HCT116 (cell line): ENCODE measurements around the gene NPFF. TPM values are rescaled to one million over a fixed set of nuclear protein-coding genes. Genes with fewer than 3 reads are reported as not detected.
A peak's percentile ranks its signal among the peaks of the same experiment; 100 is the strongest.

ENCODE experiments used
- ATAC-seq: fragments of 200-7000 bp; cut with Tn5 transposase; 2 replicates; pipeline ENCODE4 v1.9.1; 2020; ENCODE audit warnings: mild to moderate bottlenecking, moderate library complexity
- BruUV-seq: library from RNA; stranded (reverse); fragments of 400-500 nt; replicated peaks from 2 replicates; lab custom pipeline; 2021; lab: Mats Ljungman, UMichigan
- CTCF ChIA-PET: fragments of 300-600 bp; sonication (Branson Sonifier 250); formaldehyde crosslinking; loops from one replicate; lab custom pipeline; 2021; ENCODE audit warnings: antibody characterized with exemption; lab: Charles Lee
- POLR2A ChIA-PET: fragments of 300-600, 350-600 bp; sonication (Branson Sonifier 250); formaldehyde crosslinking; loops from one replicate; lab custom pipeline; 2021; ENCODE audit warnings: antibody characterized with exemption; lab: Charles Lee
- RAD21 ChIA-PET, 2 experiments: fragments of 300-600 bp; sonication (Branson Sonifier 250); formaldehyde crosslinking; loops; one replicate each; lab custom pipeline; 2023; ENCODE audit warnings: low total read pairs in 2 of 2; ENCODE audit not compliant: uncharacterized antibody in 2 of 2, unreplicated experiment in 2 of 2, low non-redundant PET in 1 of 2; lab: Charles Lee
- DNase-seq: peaks from one replicate; pipeline ENCODE4 v3.0.0-alpha.2; 2010; ENCODE audit warnings: low read depth, low spot score
- H2AFZ ChIP-seq: fragments of 200-600 bp; shearing (Covaris generic), sonication (generic); 2 replicates; pipeline ENCODE4 v1.6.1; 2017; ENCODE audit warnings: low read depth, mixed run types, mixed read lengths, antibody characterized with exemption, low read length; ENCODE audit not compliant: poor library complexity, severe bottlenecking
- H3K27ac ChIP-seq: 2 replicates; pipeline ENCODE4 v1.5.1; 2012; ENCODE audit warnings: low read depth, low read length
- H3K27me3 ChIP-seq: fragments of 200-600 bp; sonication (generic); 2 replicates; pipeline ENCODE4 v1.6.1; 2016; ENCODE audit warnings: mixed run types, low read length, mixed read lengths; ENCODE audit not compliant: insufficient read depth
- H3K36me3 ChIP-seq, 2 experiments: fragments of 200-500 bp in 1 of 2; fragments of 200-600 bp in 1 of 2; sonication (Bioruptor generic) in 1 of 2; sonication (generic) in 1 of 2; 2 replicates each; pipeline versions ENCODE4 v1.5.1 to v1.6.1; 2014 to 2016; ENCODE audit warnings: low read length in 2 of 2, inconsistent platforms in 1 of 2, mixed read lengths in 1 of 2, mixed run types in 1 of 2; ENCODE audit not compliant: insufficient read depth in 2 of 2, control insufficient read depth in 1 of 2
- H3K4me1 ChIP-seq, 2 experiments: fragments of 200-600 bp in 1 of 2; sonication (generic) in 1 of 2; 2 replicates each; pipeline versions ENCODE4 v1.5.1 to v1.6.1; 2012 to 2017; ENCODE audit warnings: low read length in 2 of 2, inconsistent platforms in 1 of 2, mild to moderate bottlenecking in 1 of 2, mixed read lengths in 1 of 2, mixed run types in 1 of 2, moderate library complexity in 1 of 2; ENCODE audit not compliant: insufficient read depth in 2 of 2, control insufficient read depth in 1 of 2
- H3K4me2 ChIP-seq: fragments of 200-600 bp; sonication (generic); 2 replicates; pipeline ENCODE4 v1.6.1; 2017; ENCODE audit warnings: mixed run types, low read length, mixed read lengths
- H3K4me3 ChIP-seq, 2 experiments: fragments of 200-600 bp in 1 of 2; sonication (generic) in 1 of 2; replicated peaks in 1 of 2; 2 replicates each; pipeline ENCODE4 v1.5.1; 2011 to 2016; ENCODE audit warnings: low read length in 2 of 2, control low read depth in 1 of 2, low read depth in 1 of 2, mild to moderate bottlenecking in 1 of 2, mixed read lengths in 1 of 2, mixed run types in 1 of 2
- H3K79me2 ChIP-seq: fragments of 200-600 bp; sonication (generic); 2 replicates; pipeline ENCODE4 v1.6.1; 2017; ENCODE audit warnings: mild to moderate bottlenecking, mixed run types, low read length, moderate library complexity, mixed read lengths; ENCODE audit not compliant: insufficient read depth
- H3K9ac ChIP-seq: fragments of 200-600 bp; sonication (generic); 2 replicates; pipeline ENCODE4 v1.6.1; 2016; ENCODE audit warnings: low read length, mixed read lengths
- H3K9me2 ChIP-seq: fragments of 200-600 bp; sonication (generic), shearing (Covaris generic); 2 replicates; pipeline ENCODE4 v1.6.1; 2017; ENCODE audit warnings: mixed run types, mild to moderate bottlenecking, moderate library complexity; ENCODE audit not compliant: insufficient read depth
- H3K9me3 ChIP-seq, 2 experiments: fragments of 200-500 bp in 1 of 2; fragments of 200-600 bp in 1 of 2; sonication (Bioruptor generic) in 1 of 2; sonication (generic) in 1 of 2; 2 replicates each; pipeline ENCODE4 v1.6.1; 2014 to 2017; ENCODE audit warnings: low read length in 2 of 2, mixed read lengths in 2 of 2, inconsistent platforms in 1 of 2, low read depth in 1 of 2, mild to moderate bottlenecking in 1 of 2, mixed run types in 1 of 2, moderate library complexity in 1 of 2; ENCODE audit not compliant: control insufficient read depth in 1 of 2, insufficient read depth in 1 of 2
- H4K20me1 ChIP-seq: fragments of 200-600 bp; sonication (generic), shearing (Covaris generic); 2 replicates; pipeline ENCODE4 v1.6.1; 2017; ENCODE audit warnings: mixed run types, mild to moderate bottlenecking, moderate library complexity; ENCODE audit not compliant: insufficient read depth
- CBX3 ChIP-seq: IDR thresholded peaks from 2 replicates; pipeline ENCODE4 v1.6.1; 2012; ENCODE audit warnings: low read depth
- CEBPB ChIP-seq: IDR thresholded peaks from 2 replicates; pipeline ENCODE4 v1.6.1; 2012; ENCODE audit warnings: low read depth
- EZH2 ChIP-seq: fragments of 200-600 bp; sonication (generic); IDR thresholded peaks from 2 replicates; pipeline ENCODE4 v1.6.1; 2017; ENCODE audit warnings: antibody characterized with exemption, mixed run types
- POLR2A ChIP-seq: IDR thresholded peaks from 2 replicates; pipeline ENCODE4 v1.7.0; 2011; ENCODE audit warnings: borderline replicate concordance; ENCODE audit not compliant: insufficient read depth, insufficient read length; ENCODE audit errors: extremely low read depth
- RAD21 ChIP-seq: IDR thresholded peaks from 2 replicates; pipeline ENCODE4 v1.6.1; 2012; ENCODE audit warnings: low read depth, mild to moderate bottlenecking
- SIN3A ChIP-seq: IDR thresholded peaks from 2 replicates; pipeline ENCODE4 v1.6.1; 2012; ENCODE audit warnings: low read depth
- ZFX ChIP-seq: fragments of 450-650 bp; IDR thresholded peaks from 2 replicates; pipeline ENCODE4 v1.6.1; 2017
- intact Hi-C: fragments of 100-400 bp; cut with micrococcal nuclease; formaldehyde crosslinking; loops from 2 replicates; pipeline ENCODE4 v1.10.0; 2022
- total RNA-seq: library from RNA; stranded (reverse); gene quantifications from one replicate; pipeline ENCODE4 v1.2.1, GENCODE V29; 2021; ENCODE audit not compliant: unreplicated experiment
- TF ChIP-seq, protein P1 (sequence below): IDR thresholded peaks from 2 replicates; pipeline ENCODE4 v1.6.1; 2012

Gene NPFF
- total RNA-seq, 1 experiment from 2014 or later, result not detected

GRCh38 chr12:53504004-53504920 lies 3.0 kb downstream of the NPFF start:
- CTCF ChIA-PET, result no interaction called here
- no peak for DNase-seq
- BruUV-seq, result no TSS peak
- Histone ChIP-seq H3K79me2 (peaks cover 16% of the 10 kb centered on the region), H3K4me1 (peaks cover 5 to 28% of the 10 kb centered on the region in 2 experiments), H3K4me3 (no peak overlapping the region), H3K9ac (no peak overlapping the region), H3K27ac (no peak overlapping the region), H3K36me3 (peaks cover 0 to 9% of the 10 kb centered on the region in 2 experiments; a peak in 3 of 4 replicates), H4K20me1 (no peaks in the 10 kb centered on the region), H3K27me3 (no peaks in the 10 kb centered on the region), H3K9me2 (no peaks in the 10 kb centered on the region), H3K9me3 (no peaks in the 10 kb centered on the region)
- RAD21 ChIA-PET, result no interaction called here
- POLR2A ChIA-PET, result no interaction called here
- intact Hi-C loops, result no loop called here
- TF ChIP-seq ZFX (no peak), EZH2 (no peak), CEBPB (no peak), POLR2A (no peak), CBX3 (no peak)
- TF ChIP-seq, protein P1, sequence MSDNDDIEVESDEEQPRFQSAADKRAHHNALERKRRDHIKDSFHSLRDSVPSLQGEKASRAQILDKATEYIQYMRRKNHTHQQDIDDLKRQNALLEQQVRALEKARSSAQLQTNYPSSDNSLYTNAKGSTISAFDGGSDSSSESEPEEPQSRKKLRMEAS, result no peak
- TF ChIP-seq, all 23 proteins: peak for 0
- Histone ChIP-seq H3K4me2 (no peak overlapping the region), H2AFZ (no peak overlapping the region)
- ATAC-seq, result no peak

GRCh38 chr12:53502983-53503728 lies 4.1 kb downstream of the NPFF start:
- DNase-seq, result no peak
- H3K4me3 ChIP-seq, result no peak overlapping the region
- no peak overlapping the region for H3K9ac ChIP-seq
- H3K79me2 ChIP-seq, result peaks cover 16% of the 10 kb centered on the region
- RAD21 ChIA-PET, result no interaction called here
- no peaks in the 10 kb centered on the region for H3K9me2 ChIP-seq
- H4K20me1 ChIP-seq, result no peaks in the 10 kb centered on the region
- CTCF ChIA-PET, result no interaction called here
- TF ChIP-seq SIN3A (no peak), RAD21 (no peak)
- H3K9me3 ChIP-seq, result no peaks in the 10 kb centered on the region
- peaks cover 0 to 9% of the 10 kb centered on the region in 2 experiments; a peak in 3 of 4 replicates for H3K36me3 ChIP-seq
- POLR2A ChIA-PET, result no interaction called here
- H3K27me3 ChIP-seq, result no peaks in the 10 kb centered on the region
- H3K4me1 ChIP-seq, result peaks cover 9 to 33% of the 10 kb centered on the region in 2 experiments
- no TSS peak for BruUV-seq
- no peak for ATAC-seq
- no peak overlapping the region for H3K27ac ChIP-seq
- peak overlapping the region; percentile 89; the same call in 1 of the 2 replicates for H3K4me2 ChIP-seq
- intact Hi-C loops, result no loop called here
- H2AFZ ChIP-seq, result no peak overlapping the region
